ENCODE results near the gene TARS3.

DNA sequence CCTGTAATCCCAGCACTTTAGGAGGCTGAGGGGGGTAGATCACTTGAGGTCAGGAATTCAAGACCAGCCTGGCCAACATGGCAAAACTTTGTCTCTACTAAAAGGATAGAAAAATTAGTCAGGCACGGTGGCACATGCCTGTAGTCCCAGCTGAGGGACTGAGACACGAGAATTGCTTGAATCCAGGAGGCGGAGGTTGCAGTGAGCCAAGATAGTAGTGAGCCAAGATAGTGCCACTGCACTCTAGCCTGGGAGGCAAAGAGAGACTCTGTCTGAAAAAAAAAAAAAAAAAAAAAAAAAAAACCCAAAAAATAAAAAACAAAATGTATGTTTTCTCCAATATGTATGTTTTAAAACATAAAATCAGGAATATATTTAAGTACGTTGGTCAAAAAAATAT lies 16.3 kb downstream of the TARS3 start:
- TF ChIP-seq POLR2A (IDR thresholded peaks at IDR 0.05) (no peak), CTCF (IDR thresholded peaks at IDR 0.05) (no peak)
